GM12892 (cell line): ENCODE data around the gene RAP1GAP2.

Source experiments
- POLR2A ChIP-seq: IDR thresholded peaks from 2 replicates; pipeline ENCODE4 v1.6.1; 2011; ENCODE audit warnings: low read depth, low read length, control low read depth
- POLR2AphosphoS5 ChIP-seq: IDR thresholded peaks from 2 replicates; pipeline ENCODE4 v1.6.1; 2011; ENCODE audit warnings: low read depth, low read length, control low read depth

DNA sequence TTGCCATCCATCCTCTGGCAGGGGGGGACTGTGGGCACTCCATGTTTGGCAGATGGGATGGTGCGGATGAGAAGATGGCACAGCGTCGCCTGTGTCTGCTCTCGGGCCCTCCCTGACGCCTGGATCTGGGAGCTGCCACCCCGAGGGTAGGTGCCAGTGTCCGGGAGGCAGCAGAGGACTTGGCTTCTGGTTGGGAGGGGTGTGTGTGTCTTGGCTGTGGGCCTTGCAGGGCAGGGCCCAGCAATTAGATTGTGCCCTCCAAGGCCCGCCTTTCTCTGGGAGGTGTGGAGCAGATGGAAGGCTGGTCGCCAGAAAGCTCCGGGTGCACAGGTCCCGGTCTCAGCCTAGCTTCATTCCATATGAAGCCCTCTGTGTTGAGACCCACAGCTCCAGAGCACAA lies 1.4 kb downstream of the RAP1GAP2 start:
- TF ChIP-seq POLR2A (no peak), POLR2AphosphoS5 (no peak)
